ENCODE results near the gene UBR4.

Gene UBR4

DNA sequence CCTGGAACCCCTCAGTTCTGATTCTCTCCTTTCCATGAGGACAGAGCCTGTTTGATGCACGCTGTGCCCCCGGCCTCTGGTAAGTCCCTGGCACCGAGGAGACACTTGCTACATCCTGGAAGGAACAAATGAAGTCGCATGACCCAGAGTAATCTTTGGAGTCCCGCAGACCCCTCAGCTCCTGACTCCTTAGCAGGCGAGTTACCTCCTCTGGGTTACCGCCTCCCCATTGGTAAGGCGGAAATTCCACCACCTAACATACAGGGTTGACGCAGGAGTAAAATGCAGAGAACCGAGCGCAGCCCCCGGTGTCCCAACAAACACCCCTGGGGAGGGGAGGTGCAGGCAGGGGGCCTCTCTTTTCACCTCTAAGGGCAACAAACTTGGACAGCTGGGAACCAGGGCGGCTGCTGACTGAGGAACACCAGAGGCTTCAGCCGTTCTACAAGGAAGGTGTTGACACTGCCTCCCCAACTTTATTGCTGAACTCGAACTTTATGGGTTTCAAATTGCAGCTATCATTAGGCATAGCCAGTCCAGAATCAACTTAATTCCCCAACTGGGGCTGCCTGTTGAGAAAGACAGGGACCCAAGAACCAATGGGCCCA is 138.3 kb downstream of the UBR4 start:
- DNase-seq (ENCODE audit: low spot score), result no peak

DNA sequence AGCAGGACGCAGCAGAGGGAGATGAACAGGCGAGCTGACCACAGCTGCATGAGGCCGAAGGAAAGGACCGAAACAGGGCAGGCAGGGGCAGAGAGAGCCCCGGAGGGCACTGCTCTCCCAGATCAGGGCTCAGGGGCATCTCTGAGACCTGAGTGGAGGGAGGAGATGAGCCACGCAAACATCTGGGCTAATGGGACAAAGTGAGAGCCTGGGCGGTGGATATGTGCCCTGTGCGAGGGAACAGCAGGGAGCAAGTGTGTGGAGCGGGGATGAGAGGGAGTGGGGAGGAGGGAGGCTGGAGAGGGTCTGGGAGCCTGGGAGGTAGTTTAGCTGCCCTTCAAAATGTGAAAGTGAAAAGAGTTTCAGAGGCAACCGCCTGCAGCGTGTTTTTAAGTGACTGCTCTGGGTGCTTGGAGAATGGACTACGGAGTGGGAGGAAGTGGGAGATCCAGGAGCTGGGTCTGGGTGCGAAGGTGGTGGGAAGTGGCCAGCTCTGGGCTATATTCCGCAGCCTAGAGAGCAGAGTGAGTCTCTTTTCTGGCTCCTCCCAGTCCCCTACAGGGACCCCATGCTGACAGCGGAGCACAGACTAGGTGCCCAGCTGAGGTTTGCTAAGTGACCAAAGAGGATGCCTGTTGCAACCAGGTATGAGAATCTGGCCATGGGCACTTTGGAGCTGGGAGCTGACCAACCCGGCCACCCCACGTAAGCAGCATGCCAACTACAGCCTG is 139.0 kb downstream of the UBR4 start:
- no peak for DNase-seq (ENCODE audit: low spot score)

DNA sequence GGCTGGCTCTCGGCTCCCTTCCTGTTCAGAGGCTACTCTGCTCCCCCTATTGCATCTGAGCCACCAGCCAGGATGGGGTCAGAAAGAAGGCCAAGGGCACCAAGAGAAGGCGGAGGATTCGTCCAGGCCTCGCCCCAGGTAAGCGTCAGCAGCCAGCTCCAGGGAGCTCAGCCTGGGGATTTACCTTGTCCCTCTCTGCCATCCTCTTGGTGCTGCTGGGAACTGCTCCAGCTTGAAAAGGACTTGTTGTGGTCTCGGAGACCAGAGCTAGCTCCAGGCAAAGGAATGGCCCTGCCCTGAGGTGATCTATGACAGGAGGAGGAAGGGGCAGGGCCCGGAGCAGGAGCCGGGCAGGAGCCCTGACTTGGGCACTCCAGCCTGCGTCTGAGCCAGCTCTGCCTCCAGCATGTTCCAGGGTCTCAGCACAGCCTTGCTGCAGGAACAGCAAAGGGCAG is 139.8 kb downstream of the UBR4 start:
- no peak for DNase-seq (ENCODE audit: low spot score)

DNA sequence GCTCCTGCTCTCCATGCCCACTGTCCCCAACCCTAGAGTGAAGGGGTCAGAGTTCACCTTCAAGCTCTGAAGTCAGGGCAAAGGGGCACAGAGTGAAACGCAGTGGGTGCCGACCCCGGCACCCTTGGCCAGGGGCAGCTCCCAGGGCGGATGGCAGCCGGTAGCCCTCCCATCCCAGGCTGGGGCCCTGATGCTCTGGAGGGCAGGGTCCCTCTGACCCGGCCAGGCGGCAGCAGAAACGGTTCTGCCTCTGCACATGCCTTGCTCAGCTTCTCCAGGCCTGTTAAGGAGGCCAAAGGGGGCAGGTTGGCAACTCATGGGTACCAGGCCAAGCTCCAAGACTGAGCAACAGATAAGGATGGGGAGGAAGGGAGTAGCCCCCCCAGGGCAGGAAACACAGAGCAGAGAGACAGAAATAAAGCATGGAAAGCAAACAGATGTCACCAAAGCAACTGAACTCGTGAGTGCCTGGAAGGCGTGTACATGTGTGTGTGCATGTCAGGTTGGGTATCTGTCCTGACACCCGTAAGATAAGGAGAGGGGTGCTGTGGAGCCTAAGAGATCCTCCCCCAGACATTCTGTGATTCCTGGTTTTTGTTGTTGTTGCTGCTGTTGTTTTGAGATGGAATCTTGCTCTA is 141.3 kb downstream of the UBR4 start:
- DNase-seq (ENCODE audit: low spot score), result no peak

DNA sequence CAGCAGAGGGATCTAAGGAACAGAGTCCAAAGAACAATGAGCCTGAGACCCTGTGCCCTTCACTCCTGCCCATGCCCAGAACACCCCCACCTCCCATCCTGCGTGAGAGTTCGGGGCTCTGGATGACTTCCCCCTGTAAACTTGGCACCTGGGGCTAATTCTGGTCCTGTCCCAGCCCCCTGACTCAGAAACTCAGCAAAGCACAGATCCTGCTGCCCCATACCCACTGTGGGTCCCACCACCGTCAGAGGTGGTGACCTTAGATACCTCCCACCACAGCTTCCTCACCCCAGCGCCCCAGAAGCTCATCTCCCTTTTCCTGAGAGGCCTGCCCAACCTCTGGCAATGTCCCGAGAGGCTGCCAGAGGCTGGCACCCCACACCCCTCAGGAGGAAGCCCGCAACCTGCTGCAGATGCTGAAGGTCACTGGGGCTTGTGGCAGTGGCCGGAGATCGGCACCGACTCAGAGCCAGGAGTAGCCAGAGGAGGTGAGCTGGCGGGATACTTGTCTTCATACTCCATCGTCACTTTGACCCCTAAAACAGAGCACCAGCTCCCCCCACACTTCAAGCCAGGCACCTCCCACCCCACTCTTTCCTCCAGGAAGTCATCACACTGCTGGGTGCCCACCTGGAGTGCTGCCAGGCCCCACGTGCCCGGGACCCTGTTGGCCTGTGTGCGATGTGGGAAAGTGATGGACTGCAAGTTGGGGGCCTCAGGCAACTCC is 142.0 kb downstream of the UBR4 start:
- DNase-seq (ENCODE audit: low spot score), result no peak

DNA sequence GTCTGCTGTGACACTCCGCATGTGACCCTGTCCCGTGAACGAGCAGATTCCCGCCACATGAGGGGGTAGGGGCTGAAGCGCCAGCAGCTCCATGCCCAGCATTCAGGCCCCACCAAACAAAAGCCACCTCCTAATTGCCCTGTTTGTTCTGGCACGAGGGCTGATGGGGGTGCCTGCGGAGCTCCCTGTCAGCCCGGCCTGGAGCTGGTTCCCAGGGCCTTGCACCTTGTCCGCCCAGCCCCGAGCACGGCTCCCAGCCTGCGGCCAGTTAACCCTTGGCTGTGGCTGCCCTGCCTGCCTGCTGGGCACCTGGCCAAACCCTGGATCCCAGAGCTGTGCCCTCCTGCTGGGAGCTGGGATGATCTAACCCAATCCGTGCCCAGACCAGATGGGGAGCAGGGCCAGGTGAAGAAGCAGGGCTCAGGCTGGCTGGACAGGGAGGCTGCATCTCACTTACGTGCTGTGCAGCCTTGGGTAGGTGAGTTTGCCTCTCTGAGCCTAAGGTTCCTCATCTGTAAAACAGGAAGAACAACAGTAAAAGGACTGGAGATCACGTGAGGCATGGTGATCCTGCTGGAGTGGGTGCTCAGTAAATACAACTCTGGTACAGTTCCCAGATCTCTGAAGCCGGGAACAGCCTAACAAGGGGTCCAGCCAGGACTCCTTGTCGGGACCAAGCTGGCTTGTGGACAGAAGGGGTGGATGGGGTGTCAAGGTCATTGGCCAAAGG is 142.7 kb downstream of the UBR4 start:
- DNase-seq (ENCODE audit: low spot score), result peak; percentile 75

DNA sequence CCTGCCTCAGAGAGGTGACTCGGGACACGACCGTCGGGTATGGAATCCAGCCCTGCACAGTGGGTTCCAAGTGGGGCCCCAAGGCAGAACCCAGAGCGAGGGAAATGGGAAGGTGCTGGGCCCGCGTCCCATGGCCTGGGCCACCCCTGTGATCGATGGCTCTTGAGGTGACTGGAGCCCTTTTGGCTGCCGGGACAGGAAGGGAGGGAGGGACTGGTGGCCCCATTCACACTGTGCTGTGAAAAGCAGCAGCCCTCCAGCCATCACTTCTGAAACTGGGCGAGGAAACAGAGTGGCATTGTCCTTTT is 143.2 kb downstream of the UBR4 start:
- DNase-seq (ENCODE audit: low spot score), result no peak

DNA sequence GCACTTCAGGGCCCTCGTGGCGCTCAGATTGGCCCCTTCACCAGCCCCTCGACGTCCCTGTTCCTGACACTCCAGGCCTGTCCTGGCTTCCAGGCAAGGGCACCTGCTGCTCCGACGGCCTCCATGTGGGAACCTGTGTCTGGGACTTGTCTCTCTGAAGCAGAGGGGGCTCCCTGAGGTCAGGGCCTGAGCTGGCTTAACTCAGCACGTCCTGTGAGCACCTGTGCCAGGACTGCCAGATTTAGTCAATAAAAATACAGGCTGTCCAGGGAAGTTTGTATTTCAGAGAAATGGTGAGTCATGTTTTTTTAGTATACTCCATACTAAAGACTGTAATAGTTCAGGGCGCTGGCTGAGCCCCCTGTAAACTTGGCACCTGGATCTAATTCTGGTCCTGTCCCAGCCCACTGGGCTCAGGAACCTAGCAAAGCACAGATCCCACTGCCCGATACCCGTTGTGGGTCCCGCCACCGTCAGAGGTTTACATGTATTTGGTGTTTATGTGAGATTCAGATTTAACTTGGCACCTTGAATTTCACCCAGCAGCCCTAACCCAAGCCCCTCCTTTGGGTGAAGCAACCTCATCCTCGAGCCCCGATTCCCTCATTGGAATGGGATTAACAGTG is 143.7 kb downstream of the UBR4 start:
- peak; percentile 16 for DNase-seq (ENCODE audit: low spot score)

DNA sequence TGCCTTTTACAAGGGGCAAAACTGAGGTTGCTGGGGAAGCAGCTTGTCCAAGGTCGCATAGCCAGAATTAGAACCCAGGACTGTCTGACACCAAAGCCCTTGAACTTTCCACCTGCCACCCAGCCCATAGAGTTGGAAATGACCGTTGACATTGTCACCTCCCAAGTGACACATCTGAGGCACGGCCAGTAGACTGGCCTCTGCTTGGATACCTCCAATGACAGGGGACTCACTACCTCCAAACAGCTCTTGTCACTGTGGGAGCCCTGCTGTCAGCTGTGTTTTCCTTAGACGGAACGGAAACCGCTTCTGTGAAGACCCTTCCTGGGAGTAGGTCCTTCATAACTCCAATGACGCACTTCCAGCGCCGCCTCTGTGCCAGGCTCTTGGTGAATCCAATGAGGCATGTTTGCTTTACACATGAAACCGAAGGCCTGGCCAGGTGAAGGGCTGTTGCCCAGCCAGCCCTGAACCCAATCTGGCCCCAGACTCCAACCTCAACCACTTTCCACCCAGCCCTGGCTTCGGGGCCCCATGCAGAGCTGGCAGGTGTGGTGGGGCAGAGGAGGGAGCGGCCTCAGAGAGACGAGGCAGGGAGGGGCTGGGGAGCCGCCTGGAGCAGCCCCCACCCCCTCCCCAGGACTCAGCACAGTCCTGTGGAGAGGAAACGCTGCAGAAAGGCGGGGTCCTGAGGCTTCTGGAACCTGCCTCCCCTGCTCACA is 144.4 kb downstream of the UBR4 start:
- no peak for DNase-seq (ENCODE audit: low spot score)

DNA sequence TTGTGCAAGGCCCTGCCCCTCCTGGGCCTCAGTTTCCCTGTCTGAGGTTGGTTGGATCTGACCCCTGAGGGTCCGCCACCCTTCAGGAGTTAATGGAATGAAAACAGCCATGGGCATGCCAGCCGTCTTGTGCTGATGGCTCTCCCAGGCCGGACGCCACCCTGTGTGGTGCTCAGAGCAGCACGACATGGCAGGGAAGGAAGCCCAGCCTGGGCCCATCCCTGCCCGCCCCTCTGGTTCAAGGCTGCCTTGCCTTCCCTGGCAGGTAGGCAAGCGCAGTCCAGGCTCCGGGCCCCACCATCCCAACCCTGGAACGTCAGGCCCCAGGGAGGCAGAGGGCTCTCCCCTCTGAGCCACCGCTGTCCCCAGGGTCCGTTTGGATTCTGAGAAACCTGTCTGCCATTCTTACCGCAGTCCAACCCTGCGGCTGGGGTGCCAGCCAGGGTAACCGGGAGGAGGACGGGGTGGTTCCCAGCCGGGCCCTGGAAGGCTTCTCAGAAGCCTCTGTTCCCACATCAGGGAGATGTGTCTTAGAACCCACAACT is 145.1 kb downstream of the UBR4 start:
- no peak for DNase-seq (ENCODE audit: low spot score)

DNA sequence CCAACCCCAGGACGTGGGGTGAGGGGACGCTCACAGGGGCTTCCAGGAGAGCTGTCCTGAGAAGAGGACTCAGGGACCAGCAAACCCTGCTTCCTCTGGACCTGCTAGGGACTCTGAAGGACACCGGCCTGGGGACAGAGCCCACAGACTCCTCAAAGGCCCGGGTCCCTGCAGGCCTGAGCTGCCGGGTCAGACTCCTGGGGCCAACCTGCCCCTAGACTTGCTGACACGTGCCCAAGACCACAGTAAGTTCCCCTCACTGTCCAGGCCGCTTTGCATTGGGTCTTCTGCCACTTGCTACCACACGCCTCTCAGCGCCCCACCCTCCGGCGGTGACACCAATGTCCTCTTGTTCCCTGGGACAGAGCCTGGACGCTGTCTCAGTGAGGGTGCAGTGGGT is 146.9 kb downstream of the UBR4 start:
- DNase-seq (ENCODE audit: low spot score), result no peak

DNA sequence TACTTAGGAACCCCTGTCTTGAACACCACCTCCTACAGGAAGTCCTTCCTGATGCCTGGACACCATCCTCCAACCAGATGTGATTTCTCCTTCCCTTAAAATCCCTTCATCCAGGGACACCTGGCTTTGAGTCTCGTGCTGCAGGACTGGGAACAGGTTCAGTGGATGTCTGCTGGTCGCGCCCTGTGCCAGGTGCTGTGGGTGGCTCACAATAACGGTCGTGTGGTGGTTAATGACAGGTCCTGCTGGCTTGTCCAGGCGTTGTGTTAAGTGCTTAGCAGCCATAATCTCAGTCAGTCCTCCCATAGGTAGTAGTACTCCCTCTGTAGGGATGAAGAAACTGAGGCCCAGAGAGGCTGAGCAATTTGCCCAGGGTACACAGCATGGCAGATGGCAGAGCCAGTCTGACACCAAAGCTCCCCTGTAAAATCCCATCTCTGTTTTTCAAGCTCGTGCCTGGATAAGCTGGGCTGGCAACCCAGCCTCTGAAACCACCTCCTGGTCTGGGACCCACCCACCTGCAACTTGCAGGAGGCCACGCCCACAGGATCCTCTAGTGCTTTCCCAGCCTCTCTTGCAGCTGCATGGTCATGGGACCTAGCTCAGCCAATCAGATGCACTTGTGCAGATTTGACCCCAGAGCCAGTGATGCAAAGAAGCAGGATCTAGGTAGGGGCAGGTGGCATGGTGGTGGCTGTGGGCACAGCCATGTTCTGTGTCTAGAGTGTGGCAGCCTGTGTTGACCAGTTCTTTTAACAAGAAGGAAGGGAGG is 147.6 kb downstream of the UBR4 start:
- DNase-seq (ENCODE audit: low spot score), result peak; percentile 47

DNA sequence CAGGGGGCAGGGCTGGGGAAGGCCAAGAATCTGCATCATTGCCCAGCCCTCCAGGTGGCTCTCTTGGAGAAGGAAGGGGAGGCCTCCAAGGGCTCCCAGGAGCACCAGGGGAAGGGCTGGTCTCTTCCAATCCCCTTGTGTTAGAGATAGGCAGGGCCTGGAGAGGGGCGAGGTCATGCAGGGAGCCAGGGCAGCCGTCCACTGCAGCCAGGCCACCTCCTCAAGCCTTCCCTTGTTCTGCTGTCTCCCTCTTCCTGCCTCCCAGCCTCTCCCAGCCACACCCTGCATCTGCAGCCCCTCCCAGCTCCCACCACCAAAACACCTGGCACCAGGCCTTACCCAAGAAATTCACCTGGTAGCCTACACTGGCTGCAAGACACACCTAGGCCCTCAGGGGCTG is 148.3 kb downstream of the UBR4 start:
- DNase-seq (ENCODE audit: low spot score), result peak; percentile 52

DNA sequence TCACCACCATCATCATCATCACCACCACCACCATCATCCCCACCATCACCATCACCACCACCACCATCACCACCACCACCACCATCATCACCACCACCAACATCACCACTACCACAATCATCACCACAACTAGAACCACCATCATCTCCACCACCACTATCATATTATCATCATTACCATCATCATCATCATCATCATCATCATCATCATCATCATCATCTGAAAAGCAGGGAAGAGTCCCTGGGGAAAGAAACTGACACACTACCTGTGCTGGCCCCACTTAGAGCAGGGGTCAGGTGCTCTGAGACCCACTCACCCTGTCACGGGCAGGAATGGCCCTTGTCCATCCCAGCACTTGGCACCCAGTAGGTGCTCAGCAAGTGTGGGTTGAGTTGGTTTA is 148.7 kb downstream of the UBR4 start:
- DNase-seq (ENCODE audit: low spot score), result no peak

DNA sequence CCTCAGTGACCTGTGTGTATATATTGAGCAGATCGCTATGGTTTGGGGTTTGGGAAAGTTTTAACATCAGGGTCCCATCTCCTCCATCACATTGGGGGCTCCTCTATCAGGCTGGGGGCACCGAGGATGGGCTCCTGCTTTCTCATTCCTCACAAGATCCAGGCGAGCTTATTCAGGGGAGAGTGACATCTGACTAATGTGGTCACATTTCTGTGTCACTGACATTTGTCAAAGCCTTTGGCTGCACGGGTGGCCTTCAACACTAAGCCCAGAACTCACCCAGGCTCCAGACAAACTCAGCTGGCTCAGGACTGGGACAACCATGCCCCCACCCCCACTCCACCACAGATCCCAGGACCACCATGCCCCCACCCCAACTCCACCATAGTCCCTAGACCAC is 150.3 kb downstream of the UBR4 start:
- DNase-seq (ENCODE audit: low spot score), result no peak

DNA sequence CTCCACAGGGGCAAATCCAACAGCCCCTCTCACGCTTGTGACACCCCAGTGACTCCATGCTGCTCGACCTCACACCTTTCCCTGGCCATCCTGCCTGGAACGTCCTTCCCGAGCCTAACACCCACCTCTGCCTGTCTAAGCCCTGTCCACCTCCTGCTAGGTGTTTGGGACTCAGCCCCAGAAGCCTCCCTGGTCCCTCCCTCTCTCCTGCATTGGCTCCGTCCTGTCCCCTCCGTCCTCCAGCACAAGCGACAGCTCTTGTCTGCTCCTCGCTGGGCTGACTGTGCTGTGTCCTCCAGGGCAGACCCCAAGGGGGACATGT is 151.6 kb downstream of the UBR4 start:
- no peak for DNase-seq (ENCODE audit: low spot score)

DNA sequence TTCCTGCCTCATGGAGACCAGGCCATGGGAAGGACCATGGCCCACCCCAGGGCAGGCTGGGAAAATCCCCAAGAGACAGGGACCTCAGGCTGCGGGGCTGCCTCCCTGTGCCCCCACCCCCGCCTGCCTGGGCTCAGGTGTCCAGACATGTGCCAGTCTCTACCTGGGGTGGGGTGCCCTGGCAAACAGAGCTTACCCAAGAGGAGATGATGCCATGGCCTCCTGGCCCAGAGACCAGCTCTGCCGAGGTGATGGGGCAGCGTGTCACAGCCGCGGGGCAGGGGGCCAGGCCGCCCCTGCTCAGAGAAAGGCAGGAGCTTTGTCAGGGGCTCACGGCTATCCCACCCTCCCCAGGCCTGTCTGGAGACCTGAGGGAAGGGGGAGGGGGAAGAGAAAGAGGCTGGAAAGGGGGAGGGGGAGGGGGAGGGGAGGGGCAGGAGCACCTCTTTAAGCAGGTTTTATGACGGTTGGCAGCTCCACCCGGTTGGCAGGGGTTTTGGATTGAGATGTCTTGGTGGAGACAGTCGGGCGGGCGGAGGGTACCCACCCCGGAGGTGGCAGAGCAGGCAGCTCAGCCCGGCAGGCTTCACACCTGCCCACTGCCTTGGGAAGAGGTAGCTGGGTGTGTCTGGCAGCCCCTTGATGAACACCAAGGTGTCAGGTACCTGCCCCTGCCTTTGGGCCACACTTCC is 152.1 kb downstream of the UBR4 start:
- no peak for DNase-seq (ENCODE audit: low spot score)

DNA sequence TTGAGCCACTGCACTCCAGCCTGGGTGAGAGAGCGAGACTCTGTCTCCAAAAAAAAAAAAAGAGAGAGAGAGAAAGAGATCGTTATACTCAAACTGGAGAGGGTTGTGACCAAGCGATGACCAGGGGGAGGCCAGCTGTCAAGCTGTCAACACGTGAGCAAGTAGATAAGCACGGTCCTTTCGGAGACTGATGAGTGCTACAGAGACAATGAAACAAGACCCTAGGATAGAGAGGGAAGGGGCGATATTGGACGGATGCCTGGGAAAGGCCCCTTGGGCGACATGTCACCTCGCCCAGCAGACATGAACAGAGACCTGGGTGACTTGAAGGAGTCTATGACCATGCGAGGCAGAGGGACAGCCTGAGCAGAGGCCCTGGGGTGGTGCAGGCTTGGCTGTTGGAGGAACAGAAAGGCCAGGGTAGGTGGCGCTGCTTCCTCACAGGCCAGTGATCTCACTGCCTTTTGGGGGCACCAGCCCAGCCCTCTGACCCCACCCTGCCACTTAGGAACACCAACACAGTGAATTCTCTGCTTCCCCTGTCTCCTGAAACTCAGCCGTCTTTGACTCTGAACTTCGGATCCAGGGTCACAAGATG is 152.8 kb downstream of the UBR4 start:
- no peak for DNase-seq (ENCODE audit: low spot score)

DNA sequence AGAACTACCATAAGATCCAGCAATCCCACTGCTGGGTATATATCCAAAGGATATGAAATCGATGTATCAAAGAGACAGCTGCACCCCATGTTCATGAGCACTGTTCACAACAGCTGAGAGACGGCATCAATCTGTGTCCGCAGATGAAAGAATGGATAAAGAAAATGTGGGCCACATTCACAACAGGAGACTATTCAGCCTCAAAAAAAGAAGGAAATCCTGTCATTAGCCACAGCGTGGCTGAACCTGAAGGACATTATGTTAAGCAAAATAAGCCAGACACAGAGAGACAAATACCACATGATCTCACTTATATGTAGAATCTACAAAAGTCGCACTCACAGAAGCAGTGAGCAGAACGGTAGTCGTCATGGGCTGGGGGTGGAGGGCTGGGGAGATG is 154.4 kb downstream of the UBR4 start:
- no peak for DNase-seq (ENCODE audit: low spot score)

All from LoVo (cell line).